Measurements from ENCODE around the gene TAS2R60.

Gene TAS2R60

DNA sequence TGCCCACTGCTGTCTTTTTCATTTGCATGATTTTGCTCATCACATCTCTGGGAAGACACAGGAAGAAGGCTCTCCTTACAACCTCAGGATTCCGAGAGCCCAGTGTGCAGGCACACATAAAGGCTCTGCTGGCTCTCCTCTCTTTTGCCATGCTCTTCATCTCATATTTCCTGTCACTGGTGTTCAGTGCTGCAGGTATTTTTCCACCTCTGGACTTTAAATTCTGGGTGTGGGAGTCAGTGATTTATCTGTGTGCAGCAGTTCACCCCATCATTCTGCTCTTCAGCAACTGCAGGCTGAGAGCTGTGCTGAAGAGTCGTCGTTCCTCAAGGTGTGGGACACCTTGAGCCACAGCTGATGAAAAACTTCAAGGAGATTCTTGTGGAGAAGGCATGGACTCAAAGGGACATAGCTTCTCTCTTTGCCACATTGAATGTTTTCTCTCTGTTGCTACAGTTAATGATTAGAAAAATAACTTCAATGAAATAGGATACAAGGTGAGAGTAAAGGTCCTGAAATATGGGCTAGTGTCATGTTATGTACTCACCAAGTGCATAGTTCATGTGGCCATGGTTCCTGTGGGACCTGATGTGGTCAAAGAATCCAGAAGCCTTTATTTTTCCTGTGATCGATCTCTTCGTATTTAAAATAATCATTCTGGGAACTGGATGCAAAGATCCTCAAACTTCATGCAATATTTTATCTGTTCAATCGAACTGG lies 970 bp downstream of the TAS2R60 start:
- no peak for DNase-seq

DNA sequence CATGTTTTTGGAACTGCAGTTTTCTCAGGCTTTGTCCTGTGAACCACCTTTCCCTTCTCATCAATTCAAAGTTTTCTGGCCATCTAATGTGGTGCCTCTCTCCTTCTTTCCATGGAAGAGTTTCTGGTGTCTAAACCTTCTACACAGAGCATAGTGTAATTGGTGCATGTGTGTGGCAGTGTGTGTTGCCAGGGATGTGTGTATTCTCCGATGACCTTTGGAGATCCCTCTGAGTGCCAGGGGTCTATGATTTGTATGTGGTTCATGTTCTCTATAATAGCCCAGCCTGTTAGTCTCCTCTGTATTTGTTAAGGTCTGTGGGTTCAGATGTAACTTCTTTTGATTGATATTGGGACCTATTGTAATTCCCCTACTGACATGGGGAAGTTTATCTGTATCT lies 1.5 kb downstream of the TAS2R60 start:
- no peak for DNase-seq

DNA sequence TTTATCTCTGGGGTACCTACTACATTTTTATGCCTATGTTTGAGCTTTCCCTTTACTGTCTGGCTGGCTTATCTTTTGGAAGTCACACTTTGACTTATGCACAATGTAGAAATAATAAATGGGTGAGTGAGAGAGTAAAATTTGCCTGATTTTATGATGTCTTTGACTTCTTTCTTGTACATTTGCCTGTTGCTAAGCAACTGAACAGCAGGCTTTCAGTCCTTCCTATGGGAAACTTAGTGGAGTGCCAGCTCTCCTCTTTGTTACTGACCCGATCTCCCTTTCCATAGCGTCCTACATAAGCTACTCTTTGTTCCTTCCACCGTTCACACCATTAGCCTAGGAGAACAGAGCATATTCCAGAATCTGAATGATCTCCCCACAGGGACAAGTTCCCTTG lies 4.2 kb downstream of the TAS2R60 start:
- DNase-seq: no peak

- no peak for DNase-seq
These were observed 5.2 kb downstream of the TAS2R60 start for GRCh38 chr7:143448429-143448828.

DNA sequence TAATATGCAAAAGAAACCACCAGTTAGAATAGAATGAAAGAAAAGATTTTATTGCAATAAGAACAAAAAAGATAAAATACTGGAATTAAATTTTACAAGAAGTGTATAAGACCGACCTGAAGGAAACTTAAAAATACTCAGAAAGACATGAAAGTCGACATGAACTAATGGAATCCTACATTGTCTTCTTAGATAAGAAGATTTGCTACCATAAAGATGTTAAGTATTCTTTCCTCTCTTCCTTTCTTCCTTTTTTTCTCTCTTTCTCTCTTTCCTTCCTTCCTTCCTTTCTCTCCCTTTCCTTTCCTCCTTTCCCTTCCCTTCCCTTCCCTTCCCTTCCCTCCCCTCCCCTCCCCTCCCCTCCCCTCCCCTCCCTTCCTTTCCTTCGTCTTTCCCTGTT lies 6.5 kb downstream of the TAS2R60 start:
- DNase-seq: no peak

DNA sequence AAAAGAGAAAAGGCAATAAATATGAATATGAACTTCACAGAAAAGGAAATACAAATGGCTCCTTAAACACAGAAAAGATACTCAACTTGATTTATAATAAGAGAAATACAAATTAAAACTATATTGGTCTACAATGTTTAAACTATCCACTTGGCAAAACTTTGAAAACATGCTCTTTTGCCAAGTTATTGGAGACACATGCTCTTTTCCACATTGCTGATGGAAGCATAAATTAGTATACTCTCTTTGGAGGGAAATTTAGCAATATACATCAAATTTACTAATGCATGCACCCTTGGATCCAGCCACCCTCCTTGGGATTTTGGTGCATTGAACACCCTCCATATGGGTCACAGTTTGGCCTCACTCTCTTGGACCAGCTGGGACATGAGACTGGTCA lies 7.9 kb downstream of the TAS2R60 start:
- DNase-seq: no peak

DNA sequence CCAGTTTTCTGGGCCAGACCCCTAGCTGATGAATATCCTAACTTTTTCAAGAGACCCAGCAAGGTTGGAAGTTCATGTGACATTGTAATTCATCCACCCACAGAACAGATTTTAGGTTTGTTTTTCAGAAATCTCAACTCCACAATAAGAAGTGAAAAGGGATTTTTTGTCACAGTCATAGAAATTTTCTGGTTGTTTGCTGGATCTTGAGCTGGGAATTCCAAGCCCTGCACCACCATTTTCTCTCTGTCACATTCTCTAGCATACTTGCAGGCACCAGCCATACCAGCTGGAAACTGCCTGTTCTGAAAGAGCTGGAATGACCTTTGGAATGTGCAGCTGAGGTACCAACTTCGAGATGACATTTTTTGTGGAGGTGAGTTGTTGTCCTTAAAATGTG lies 8.5 kb downstream of the TAS2R60 start:
- no peak for DNase-seq

DNA sequence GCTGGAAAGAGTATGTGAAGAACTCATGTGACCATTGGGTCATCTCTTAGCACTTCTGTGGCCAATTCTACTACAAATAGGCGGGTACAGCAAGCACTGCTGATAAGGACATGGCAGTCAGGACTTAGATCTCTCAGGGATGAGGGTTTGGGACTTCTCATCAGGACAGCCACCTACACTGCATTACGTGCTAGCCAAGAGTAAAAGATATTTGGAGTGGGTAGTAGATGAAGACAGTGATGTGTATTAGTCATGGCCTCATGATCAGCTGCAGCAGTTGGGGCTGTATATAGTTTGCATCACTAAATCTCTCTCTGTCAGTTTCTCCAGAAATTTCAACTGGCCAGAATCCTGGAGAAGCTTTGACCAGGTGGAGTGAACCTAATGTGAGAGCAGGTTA lies 9.2 kb downstream of the TAS2R60 start:
- no peak for DNase-seq

GRCh38 chr7:143454091-143454680 lies 10.9 kb downstream of the TAS2R60 start:
- DNase-seq: no peak

GRCh38 chr7:143455491-143455890 lies 12.2 kb downstream of the TAS2R60 start:
- no peak for DNase-seq

- DNase-seq: no peak
These were observed 12.7 kb downstream of the TAS2R60 start for GRCh38 chr7:143455942-143456341.

DNA sequence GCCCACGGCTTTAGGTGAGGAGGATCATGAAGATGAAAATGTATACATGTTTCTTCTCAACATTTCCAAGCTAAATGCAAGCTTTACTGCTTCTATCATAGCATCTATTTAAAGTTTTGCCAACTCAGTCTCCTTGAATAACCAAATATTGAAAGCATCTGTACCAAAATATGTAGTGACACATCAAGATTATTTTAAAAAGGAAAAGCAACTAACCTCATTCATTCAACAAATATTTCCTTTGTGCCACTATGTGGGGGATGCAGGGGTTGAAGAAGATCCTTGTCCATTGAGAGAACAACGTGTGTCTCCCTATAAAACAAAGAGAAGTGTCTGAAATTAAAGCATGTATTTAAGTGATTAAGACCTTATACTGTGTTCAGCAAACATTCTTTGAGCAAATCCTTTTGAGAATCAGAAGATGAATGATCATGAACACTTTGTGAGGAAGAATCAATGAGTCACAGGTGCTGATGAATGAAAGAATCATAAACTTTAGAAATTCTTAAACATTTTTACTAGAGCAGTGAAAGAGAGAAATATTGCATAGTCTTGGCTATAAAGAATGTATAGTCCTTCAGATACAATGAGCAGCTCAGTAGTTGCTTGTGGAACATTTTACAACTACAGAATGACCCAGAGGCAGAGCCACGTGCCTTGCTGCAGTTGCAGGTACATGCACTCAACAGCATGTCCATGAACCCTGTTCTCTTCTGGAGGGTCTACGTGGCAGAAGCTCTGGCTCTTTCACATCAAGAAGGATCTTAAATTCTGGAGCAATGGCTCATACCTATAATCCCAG lies 13.9 kb downstream of the TAS2R60 start:
- no peak for DNase-seq

DNA sequence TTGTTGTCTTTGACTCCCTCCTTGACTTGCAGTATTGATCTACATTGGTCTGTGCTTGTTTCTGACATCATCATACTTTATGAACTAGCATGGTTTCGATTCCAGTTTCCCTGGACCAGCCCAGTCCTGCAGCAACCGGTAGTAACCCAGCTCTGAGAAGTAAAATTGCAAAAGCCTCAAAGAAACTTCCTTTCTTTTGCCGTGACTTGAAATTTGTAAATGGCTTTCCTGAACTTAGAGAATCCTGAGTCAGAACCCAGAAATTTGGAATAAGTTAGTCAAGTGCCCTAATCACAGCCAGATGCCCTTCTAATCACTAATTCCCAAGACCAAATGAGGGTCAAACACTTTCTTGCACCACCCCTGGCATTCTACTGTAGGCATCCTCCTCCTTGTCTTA lies 15.0 kb downstream of the TAS2R60 start:
- no peak for DNase-seq

DNA sequence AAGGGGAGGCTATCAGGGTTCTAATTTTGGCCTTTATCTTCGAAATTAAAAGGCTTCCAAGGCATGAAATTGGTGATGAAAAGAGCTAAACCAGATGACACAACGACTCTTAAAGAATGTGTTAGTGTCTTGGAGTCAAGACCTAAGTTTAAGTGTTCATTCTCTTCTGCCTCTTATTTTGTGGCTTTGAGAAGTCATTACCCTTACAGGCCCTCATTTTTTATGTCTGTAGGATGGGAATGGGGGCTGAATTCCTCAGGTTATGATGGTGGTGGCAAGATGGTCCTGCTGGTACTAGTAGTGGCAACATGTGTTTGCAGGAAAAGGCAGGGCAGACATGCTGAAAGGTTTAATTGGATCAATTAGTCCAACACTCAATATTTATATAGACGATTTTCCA lies 15.4 kb downstream of the TAS2R60 start:
- no peak for DNase-seq

DNA sequence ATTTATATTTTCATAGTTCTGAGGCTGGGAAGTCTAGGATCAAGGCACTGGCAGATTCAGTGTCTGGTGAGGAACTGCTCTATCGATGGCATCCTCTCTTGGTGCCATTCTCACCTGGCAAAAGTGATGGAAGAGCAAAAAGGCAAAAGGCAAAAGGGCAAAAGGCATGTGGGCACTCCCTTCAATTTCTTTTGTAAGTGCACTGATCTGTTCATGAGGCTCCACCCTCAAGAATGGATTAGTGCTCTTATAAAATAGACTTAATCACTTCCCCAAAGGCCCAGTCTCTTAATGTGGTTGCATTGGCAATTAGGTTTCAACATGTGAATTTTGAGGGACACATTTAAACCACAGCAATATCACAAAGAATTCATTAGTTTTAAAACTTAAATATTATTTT lies 16.1 kb downstream of the TAS2R60 start:
- no peak for DNase-seq

DNA sequence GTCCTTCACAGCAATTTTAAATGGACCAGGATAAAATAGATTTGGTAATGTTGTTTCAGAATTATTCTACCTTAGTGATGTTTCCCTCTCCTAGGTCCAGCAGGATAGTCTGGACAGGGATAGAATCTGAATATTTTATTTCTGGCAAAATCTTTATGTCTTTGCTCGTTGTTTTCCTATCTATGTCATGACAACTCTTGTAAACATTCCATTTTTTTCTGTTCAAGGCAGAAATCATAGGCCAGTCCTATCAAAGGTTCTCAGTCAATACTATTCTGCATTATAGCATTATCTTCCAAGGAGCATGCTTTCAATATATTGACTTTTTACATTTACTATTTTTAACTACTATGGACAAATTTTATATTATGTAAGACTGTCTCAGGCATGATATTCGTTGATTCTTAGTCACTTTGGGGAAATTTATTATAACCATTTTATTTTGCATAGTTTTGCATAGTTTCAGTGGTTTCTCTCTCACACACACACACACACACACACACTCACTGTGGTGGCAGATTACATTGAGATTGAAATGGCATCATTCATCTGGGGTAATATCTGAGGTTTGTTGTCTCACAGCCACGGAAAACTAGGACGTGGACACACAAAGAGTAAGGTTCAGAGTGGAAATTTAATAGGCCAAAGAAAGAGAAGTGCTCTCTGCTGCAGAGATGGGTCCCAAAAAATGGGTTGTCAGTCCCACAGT lies 17.2 kb downstream of the TAS2R60 start:
- DNase-seq: no peak

- DNase-seq: no peak
These were observed 18.8 kb downstream of the TAS2R60 start for GRCh38 chr7:143462045-143462444.

GRCh38 chr7:143463556-143463955 lies 20.3 kb downstream of the TAS2R60 start:
- DNase-seq: no peak

GRCh38 chr7:143463957-143464356 lies 20.7 kb downstream of the TAS2R60 start:
- DNase-seq: no peak

DNA sequence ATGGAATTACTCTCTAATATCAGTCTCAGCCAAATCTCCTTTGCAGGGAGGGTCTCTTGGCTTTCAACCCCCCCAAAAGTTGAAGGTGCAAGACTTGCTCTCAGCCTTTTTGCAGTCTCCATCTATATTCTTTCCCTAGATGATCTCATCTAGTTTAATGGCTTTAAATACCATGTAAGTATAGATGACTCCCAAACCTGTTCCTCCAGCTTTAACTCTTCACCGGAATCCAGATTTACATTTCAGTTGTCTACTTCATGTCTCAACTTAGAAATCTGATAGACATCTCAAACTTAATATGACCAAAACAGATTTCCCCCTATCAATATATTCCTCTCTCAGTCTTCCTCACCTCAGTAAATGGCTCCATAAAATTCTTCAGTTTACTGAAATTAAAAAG lies 24.5 kb downstream of the TAS2R60 start:
- no peak for DNase-seq

GRCh38 chr7:143472071-143472689 lies 28.9 kb downstream of the TAS2R60 start:
- peak; percentile 28 for DNase-seq

DNA sequence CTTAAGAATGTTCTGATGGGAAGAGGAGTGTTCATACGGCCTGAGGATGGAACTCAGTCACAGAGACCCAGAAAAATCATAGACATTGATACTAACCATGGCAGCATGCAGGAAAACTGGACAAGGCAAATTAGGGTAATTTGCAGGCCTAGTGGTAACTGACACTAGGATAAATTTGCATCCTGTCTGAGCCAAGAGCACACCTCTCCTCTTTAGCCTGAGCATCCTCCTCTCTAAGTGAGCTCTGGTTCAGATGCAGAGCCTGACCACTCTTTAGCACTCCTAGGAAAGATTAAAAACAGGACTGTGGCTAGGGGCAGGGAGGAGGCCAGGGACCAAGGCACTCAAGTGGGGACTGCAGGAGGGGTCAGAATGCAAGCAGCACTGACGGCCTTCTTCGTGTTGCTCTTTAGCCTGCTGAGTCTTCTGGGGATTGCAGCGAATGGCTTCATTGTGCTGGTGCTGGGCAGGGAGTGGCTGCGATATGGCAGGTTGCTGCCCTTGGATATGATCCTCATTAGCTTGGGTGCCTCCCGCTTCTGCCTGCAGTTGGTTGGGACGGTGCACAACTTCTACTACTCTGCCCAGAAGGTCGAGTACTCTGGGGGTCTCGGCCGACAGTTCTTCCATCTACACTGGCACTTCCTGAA lies 34.4 kb downstream of the TAS2R60 start, which contains the start of gene TAS2R41:
Gene TAS2R41, plus strand, starts transcription at position 373 of the 650 bp plus-strand sequence. Its CDS starts 0 bp downstream, at position 373.
- DNase-seq: no peak
